Ectodermal cell (in vitro differentiated cells): ENCODE measurements around the gene SHC2.

Experiments
- H3K27ac ChIP-seq: 2 replicates; pipeline ENCODE4 v1.7.0; 2013; ENCODE audit warnings: mild to moderate bottlenecking, low read depth, low read length; ENCODE audit not compliant: insufficient read depth, poor library complexity, severe bottlenecking
- H3K27me3 ChIP-seq: 2 replicates; pipeline ENCODE4 v1.7.0; 2013; ENCODE audit warnings: mild to moderate bottlenecking, low read length; ENCODE audit not compliant: insufficient read depth, control insufficient read depth, poor library complexity, severe bottlenecking
- H3K36me3 ChIP-seq: one replicate; pipeline ENCODE4 v1.7.0; 2013; ENCODE audit warnings: low read length; ENCODE audit not compliant: control insufficient read depth, insufficient read depth
- H3K4me1 ChIP-seq: one replicate; pipeline ENCODE4 v1.7.0; 2013; ENCODE audit warnings: low read length; ENCODE audit not compliant: control insufficient read depth, insufficient read depth
- H3K4me3 ChIP-seq: 2 replicates; pipeline ENCODE4 v1.7.0; 2013; ENCODE audit warnings: low read depth, low read length, control low read depth; ENCODE audit not compliant: insufficient read depth
- H3K9me3 ChIP-seq: 2 replicates; pipeline ENCODE4 v1.7.0; 2013; ENCODE audit warnings: mild to moderate bottlenecking, low read length, moderate library complexity; ENCODE audit not compliant: control insufficient read depth
- WGBS, 2 experiments: methylation state at CpG; one replicate each; pipeline ENCODE4 v1.1.7; 2013; ENCODE audit warnings: missing lambda C conversion rate in 2 of 2; 5-methylcytosine and 5-hydroxymethylcytosine counted together

The SHC2 gene

DNA sequence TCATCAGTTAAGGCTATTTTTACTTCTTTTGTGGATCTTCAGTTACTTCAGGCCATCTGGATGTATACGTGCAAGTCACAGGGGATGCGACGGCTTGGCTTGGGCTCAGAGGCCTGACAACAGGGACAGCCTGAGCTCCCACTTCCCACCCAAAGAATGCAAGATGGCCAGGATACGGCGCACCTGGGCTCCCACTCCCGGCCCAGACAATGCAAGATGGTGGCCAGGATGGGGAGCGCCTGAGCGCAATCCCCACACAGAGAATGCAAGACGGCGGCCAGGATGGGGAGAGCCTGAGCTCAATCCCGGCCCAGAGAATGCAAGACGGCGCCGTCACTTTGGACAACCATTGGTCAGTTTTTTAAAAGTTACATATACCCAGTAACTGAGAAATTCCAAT lies 91.0 kb downstream of the SHC2 start:
- WGBS, 2 experiments: 95 to 97% methylated on average over 14 of the region's 14 CpGs
- Histone ChIP-seq H3K36me3 (no peaks in the 10 kb centered on the region), H3K4me1 (no peaks in the 10 kb centered on the region), H3K9me3 (no peaks in the 10 kb centered on the region), H3K4me3 (no peak overlapping the region), H3K27ac (no peak overlapping the region), H3K27me3 (peaks cover 4% of the 10 kb centered on the region)

DNA sequence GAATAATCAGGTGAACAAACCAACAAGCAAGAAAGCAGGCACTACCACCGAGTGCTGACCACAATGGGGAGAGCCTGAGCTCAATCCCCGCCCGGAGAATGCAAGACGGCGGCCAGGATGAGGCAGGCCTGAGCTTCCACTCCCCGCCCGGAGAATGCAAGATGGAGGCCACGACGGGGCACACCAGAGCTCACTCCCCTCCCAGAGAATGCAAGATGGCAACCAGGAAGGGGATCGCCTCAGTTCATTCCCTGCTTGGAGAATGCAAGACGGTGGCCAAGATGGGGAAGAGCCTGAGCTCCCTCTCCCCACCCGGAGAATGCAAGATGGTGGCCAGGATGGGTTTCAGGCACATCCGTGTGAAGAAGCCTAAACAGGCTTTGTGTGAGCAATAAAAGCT lies 91.6 kb downstream of the SHC2 start:
- H3K27ac ChIP-seq: no peak overlapping the region
- H3K4me1 ChIP-seq: no peaks in the 10 kb centered on the region
- H3K4me3 ChIP-seq: no peak overlapping the region
- WGBS, 2 experiments: 90 to 93% methylated on average over 13 of the region's 13 CpGs
- no peaks in the 10 kb centered on the region for H3K36me3 ChIP-seq
- H3K9me3 ChIP-seq: no peaks in the 10 kb centered on the region
- peaks cover 4% of the 10 kb centered on the region for H3K27me3 ChIP-seq

DNA sequence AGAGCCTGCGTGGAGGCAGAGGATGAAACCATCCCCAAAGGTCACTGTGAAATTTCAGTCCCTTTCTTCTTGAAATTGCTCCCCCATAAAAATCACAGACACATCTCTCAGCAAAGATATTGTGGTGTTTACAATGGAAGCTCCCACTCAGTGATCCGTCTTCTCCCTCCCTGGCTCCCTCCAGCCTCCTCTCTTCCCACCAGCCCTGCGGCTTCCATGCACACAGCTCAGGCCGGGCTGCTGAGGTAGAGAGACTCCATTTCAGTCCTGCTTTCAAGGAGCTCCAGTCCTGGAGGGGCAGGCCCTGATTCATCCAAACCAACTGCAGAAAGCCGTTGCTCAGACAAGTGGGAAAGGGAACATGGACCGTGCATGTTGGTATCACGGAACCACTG lies 92.2 kb downstream of the SHC2 start:
- H3K27me3 ChIP-seq: peaks cover 4% of the 10 kb centered on the region
- 87 to 94% methylated on average over 7 of the region's 7 CpGs for WGBS, 2 experiments

DNA sequence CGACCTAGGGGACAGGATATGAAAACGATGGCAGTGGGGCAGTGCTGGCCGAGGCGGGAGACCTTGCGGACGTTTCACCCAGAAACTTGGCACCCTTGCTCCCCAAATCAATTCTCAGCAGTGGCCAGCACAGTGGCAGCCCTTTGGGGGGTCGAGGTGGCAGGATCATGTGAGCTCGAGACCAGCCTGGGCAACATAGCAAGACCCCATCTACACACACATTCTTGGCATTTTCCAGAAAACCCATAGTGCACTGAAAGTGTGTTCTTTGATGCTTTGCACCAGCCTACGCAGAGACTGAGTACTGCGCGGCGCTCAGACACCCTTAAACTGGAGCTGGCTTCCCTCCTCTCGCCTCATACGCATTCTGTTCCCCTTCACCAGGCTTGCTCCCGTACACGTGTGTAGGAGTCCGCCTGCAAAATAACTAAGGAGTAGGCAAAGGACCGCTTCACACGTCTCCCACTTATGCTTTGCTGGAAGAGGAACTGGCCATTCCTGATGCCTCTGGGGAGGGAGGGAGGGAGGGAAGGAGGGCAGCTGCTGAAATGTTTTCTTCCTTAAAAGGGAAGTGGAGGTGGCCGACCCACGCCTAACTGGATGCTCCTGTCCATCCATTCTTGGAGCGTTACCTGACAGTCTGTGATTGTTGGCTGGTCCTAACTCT lies 92.7 kb downstream of the SHC2 start:
- Histone ChIP-seq H3K36me3 (no peaks in the 10 kb centered on the region), H3K9me3 (no peaks in the 10 kb centered on the region), H3K4me3 (no peak overlapping the region), H3K27ac (no peak overlapping the region), H3K4me1 (no peaks in the 10 kb centered on the region), H3K27me3 (peaks cover 4% of the 10 kb centered on the region)
- 93 to 94% methylated on average over 22 of the region's 22 CpGs for WGBS, 2 experiments

More for the DNA sequence above, 92.2 kb downstream of the SHC2 start:
- no peak overlapping the region for H3K4me3 ChIP-seq
- no peak overlapping the region for H3K27ac ChIP-seq
- H3K4me1 ChIP-seq: no peaks in the 10 kb centered on the region
- no peaks in the 10 kb centered on the region for H3K9me3 ChIP-seq
- no peaks in the 10 kb centered on the region for H3K36me3 ChIP-seq

DNA sequence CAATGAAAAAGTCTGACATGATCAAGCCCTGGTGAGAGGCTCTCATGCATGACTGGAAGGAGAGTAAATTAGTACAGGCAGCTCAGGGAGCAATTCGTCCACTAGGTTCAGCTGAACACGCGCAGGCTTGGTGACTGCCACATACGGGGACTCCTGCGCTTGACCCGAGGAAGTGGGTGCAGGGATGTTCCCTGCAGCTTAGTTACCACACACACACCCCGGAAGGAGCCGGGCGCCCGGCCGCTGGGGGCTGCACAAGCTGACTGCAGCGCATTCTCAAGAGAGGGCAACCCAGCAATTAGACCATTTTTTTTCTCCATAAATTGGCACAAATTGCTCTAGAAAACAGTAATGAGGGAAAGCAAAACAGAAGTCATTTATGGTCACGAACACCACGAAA lies 93.3 kb downstream of the SHC2 start:
- H3K27me3 ChIP-seq: peaks cover 4% of the 10 kb centered on the region
- 94 to 96% methylated on average over 14 of the region's 14 CpGs for WGBS, 2 experiments
- H3K27ac ChIP-seq: no peak overlapping the region
- H3K36me3 ChIP-seq: no peaks in the 10 kb centered on the region
- no peaks in the 10 kb centered on the region for H3K4me1 ChIP-seq
- H3K9me3 ChIP-seq: no peaks in the 10 kb centered on the region
- H3K4me3 ChIP-seq: no peak overlapping the region

DNA sequence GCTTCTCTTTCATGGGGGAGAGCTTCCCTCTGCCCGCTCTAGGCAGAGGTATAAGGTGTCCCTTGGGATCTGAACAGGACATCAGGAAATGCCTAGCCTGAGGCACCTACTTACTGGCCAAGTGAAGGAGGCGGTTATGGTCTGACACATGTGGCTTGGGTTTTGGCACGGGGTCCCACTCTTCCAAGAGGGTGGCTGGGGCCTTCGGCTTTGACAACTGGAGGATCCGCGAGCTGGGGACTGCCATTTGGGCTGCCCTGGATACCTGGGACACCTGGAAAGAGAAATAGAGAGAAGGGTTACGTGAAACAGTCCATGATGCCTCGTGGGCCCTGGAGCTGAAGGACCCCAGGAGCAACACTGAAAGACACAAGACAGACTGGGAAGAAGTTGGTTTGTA lies 93.9 kb downstream of the SHC2 start:
- Histone ChIP-seq H3K27ac (no peak overlapping the region), H3K4me3 (no peak overlapping the region), H3K36me3 (no peaks in the 10 kb centered on the region), H3K4me1 (no peaks in the 10 kb centered on the region), H3K9me3 (no peaks in the 10 kb centered on the region), H3K27me3 (peaks cover 4% of the 10 kb centered on the region)
- WGBS, 2 experiments: 94 to 95% methylated on average over 8 of the region's 8 CpGs
